CD8-positive, alpha-beta memory T cell (primary cell): ENCODE measurements around the gene PLCL2. TPM values are rescaled to one million over a fixed set of nuclear protein-coding genes. Genes with fewer than 3 reads are reported as not detected.

ENCODE experiments used
- CTCF ChIA-PET: fragments of 350-600 bp; sonication (Branson Sonifier 250); formaldehyde crosslinking; loops from one replicate; lab custom pipeline; 2021; ENCODE audit warnings: antibody characterized with exemption; lab: Charles Lee
- POLR2A ChIA-PET: fragments of 350-600 bp; sonication (Branson Sonifier 250); formaldehyde crosslinking; loops from one replicate; lab custom pipeline; 2021; ENCODE audit warnings: antibody characterized with exemption; lab: Charles Lee
- DNase-seq, 5 donors: peaks; one replicate each; pipeline versions ENCODE4 v3.0.0 to v3.0.0-alpha.2; 2020 to 2022; ENCODE audit warnings: mixed read lengths in 1 of 5
- H3K27ac ChIP-seq: one replicate; pipeline ENCODE4 v1.7.0; 2013; ENCODE audit warnings: low read depth, mild to moderate bottlenecking, low read length, moderate library complexity
- H3K27me3 ChIP-seq: 2 replicates; pipeline ENCODE4 v1.7.0; 2013; ENCODE audit warnings: low read length, mild to moderate bottlenecking; ENCODE audit not compliant: insufficient read depth, poor library complexity, severe bottlenecking
- H3K36me3 ChIP-seq: 2 replicates; pipeline ENCODE4 v1.7.0; 2013; ENCODE audit warnings: mild to moderate bottlenecking, low read length, moderate library complexity; ENCODE audit not compliant: insufficient read depth
- H3K4me1 ChIP-seq: 2 replicates; pipeline ENCODE4 v1.7.0; 2013; ENCODE audit warnings: mild to moderate bottlenecking, low read length, moderate library complexity; ENCODE audit not compliant: insufficient read depth
- H3K4me3 ChIP-seq: 2 replicates; pipeline ENCODE4 v1.7.0; 2013; ENCODE audit warnings: mild to moderate bottlenecking, low read length
- H3K9me3 ChIP-seq: 2 replicates; pipeline ENCODE4 v1.7.0; 2013; ENCODE audit warnings: mild to moderate bottlenecking, low read length
- H3K27ac Mint-ChIP-seq, 8 donors: one replicate each; pipeline ENCODE4 v1.8.0; 2020 to 2021; ENCODE audit warnings: mixed read lengths in 8 of 8, mild to moderate bottlenecking in 6 of 8, inconsistent platforms in 3 of 8, moderate library complexity in 3 of 8
- H3K27me3 Mint-ChIP-seq, 2 donors: one replicate each; pipeline ENCODE4 v1.8.0; 2020 to 2021; ENCODE audit warnings: mixed read lengths in 2 of 2, mild to moderate bottlenecking in 1 of 2, moderate library complexity in 1 of 2
- H3K36me3 Mint-ChIP-seq, 3 donors: one replicate each; pipeline ENCODE4 v1.8.0; 2020 to 2021; ENCODE audit warnings: mixed read lengths in 3 of 3, inconsistent platforms in 1 of 3, mild to moderate bottlenecking in 1 of 3
- H3K4me1 Mint-ChIP-seq, 3 donors: one replicate each; pipeline ENCODE4 v1.8.0; 2020 to 2021; ENCODE audit warnings: mixed read lengths in 3 of 3, inconsistent platforms in 1 of 3, mild to moderate bottlenecking in 1 of 3
- H3K4me3 Mint-ChIP-seq, 7 donors: one replicate each; pipeline ENCODE4 v1.8.0; 2020 to 2021; ENCODE audit warnings: mixed read lengths in 7 of 7, mild to moderate bottlenecking in 6 of 7, moderate library complexity in 4 of 7, inconsistent platforms in 2 of 7
- H3K9me3 Mint-ChIP-seq, 5 donors: one replicate each; pipeline ENCODE4 v1.8.0; 2020 to 2022; ENCODE audit warnings: mixed read lengths in 5 of 5, mild to moderate bottlenecking in 3 of 5, moderate library complexity in 2 of 5, inconsistent platforms in 1 of 5
- polyA plus RNA-seq: library from polyadenylated mRNA; unstranded; fragments of 300-500 nt; fragmentation: Illumina TruSeq; gene quantifications from one replicate; pipeline ENCODE4 v1.2.3, GENCODE V29; 2021
- total RNA-seq, 2 experiments: library from RNA; stranded (reverse); gene quantifications; one replicate each; pipeline ENCODE4 v1.2.3, GENCODE V29; 2021

Gene PLCL2
- total and polyA plus RNA-seq, 3 experiments from 2014 or later, result 22.2 to 94.9 (median 22.8) TPM

- ChIA-PET CTCF (no interaction called here), POLR2A (no interaction called here)
- Mint-ChIP-seq H3K27me3 (no peaks in the 10 kb centered on the region), H3K9me3 (no peaks in the 10 kb centered on the region), H3K4me1 (peaks cover 59 to 75% (median 74%) of the 10 kb centered on the region in 3 donors), H3K36me3 (no peaks in the 10 kb centered on the region), H3K27ac (peak overlapping the region in 4 of 8 donors; percentile 34 to 60 (median 52)), H3K4me3 (no peak overlapping the region)
- Histone ChIP-seq H3K4me3 (no peak overlapping the region), H3K27ac (no peak overlapping the region), H3K4me1 (peaks cover 58% of the 10 kb centered on the region), H3K36me3 (no peaks in the 10 kb centered on the region), H3K27me3 (no peaks in the 10 kb centered on the region), H3K9me3 (no peaks in the 10 kb centered on the region)
- no peak for DNase-seq
Measured at GRCh38 chr3:16848007-16848406, 36.7 kb upstream of the PLCL2 start.

GRCh38 chr3:16849229-16849628 lies 35.5 kb upstream of the PLCL2 start:
- no peaks in the 10 kb centered on the region for H3K9me3 Mint-ChIP-seq
- ChIA-PET POLR2A (interaction anchor here (0.7 to 1.4 kb wide), 3 partner anchors 35 to 1292 kb away, joined by 3 to 8 read pairs (median 3); partner anchors contain the start of gene PLCL2), CTCF (interaction anchor here (0.7 to 2.0 kb wide), 4 partner anchors 11 to 35 kb away, joined by 3 to 9 read pairs (median 4); partner anchors contain the start of gene PLCL2)
- peaks cover 45% of the 10 kb centered on the region for H3K4me1 ChIP-seq
- H3K27me3 ChIP-seq, result no peaks in the 10 kb centered on the region
- peak overlapping the region; percentile 66 to 82 (median 76) for H3K4me3 Mint-ChIP-seq
- H3K36me3 Mint-ChIP-seq, result no peaks in the 10 kb centered on the region
- H3K9me3 ChIP-seq, result no peaks in the 10 kb centered on the region
- peak overlapping the region; percentile 22 for H3K4me3 ChIP-seq
- H3K4me1 Mint-ChIP-seq, result peaks cover 46 to 63% (median 62%) of the 10 kb centered on the region in 3 donors
- H3K27ac ChIP-seq, result no peak overlapping the region
- H3K27ac Mint-ChIP-seq, result peak overlapping the region; percentile 43 to 92 (median 88)
- H3K36me3 ChIP-seq, result no peaks in the 10 kb centered on the region
- no peaks in the 10 kb centered on the region for H3K27me3 Mint-ChIP-seq
- DNase-seq, result peak; percentile 41 to 87 (median 64)

- H3K27ac ChIP-seq, result no peak overlapping the region
- Mint-ChIP-seq H3K4me3 (peak overlapping the region; percentile 66 to 82 (median 76)), H3K36me3 (peaks cover 0 to 3% (median 0%) of the 10 kb centered on the region in 3 donors), H3K27me3 (no peaks in the 10 kb centered on the region), H3K9me3 (no peaks in the 10 kb centered on the region), H3K4me1 (peaks cover 43 to 57% (median 56%) of the 10 kb centered on the region in 3 donors), H3K27ac (peak overlapping the region; percentile 43 to 92 (median 88))
- ChIA-PET POLR2A (interaction anchor here (0.7 to 1.4 kb wide), 3 partner anchors 35 to 1292 kb away, joined by 3 to 8 read pairs (median 3); partner anchors contain the start of gene PLCL2), CTCF (interaction anchor here (0.8 to 2.0 kb wide), 3 partner anchors 11 to 35 kb away, joined by 3 to 9 read pairs (median 4); partner anchors contain the start of gene PLCL2)
- H3K4me1 ChIP-seq, result peaks cover 40% of the 10 kb centered on the region
- H3K36me3 ChIP-seq, result no peaks in the 10 kb centered on the region
- H3K9me3 ChIP-seq, result no peaks in the 10 kb centered on the region
- H3K4me3 ChIP-seq, result peak overlapping the region; percentile 22
- no peaks in the 10 kb centered on the region for H3K27me3 ChIP-seq
- DNase-seq, result no peak
Measured at GRCh38 chr3:16849795-16850194, 35.0 kb upstream of the PLCL2 start.

GRCh38 chr3:16855497-16855896 lies 29.3 kb upstream of the PLCL2 start:
- Mint-ChIP-seq H3K36me3 (peaks cover 0 to 3% (median 0%) of the 10 kb centered on the region in 3 donors), H3K4me3 (no peak overlapping the region), H3K27me3 (peaks cover 2 to 3% of the 10 kb centered on the region in 2 donors), H3K27ac (no peak overlapping the region), H3K9me3 (no peaks in the 10 kb centered on the region), H3K4me1 (peaks cover 1 to 6% (median 3%) of the 10 kb centered on the region in 3 donors)
- Histone ChIP-seq H3K4me3 (no peak overlapping the region), H3K9me3 (no peaks in the 10 kb centered on the region), H3K36me3 (no peaks in the 10 kb centered on the region), H3K4me1 (no peaks in the 10 kb centered on the region), H3K27ac (no peak overlapping the region), H3K27me3 (no peaks in the 10 kb centered on the region)
- ChIA-PET POLR2A (no interaction called here), CTCF (no interaction called here)
- DNase-seq, result no peak

GRCh38 chr3:16860234-16860633 lies 24.5 kb upstream of the PLCL2 start:
- Mint-ChIP-seq H3K36me3 (no peaks in the 10 kb centered on the region), H3K4me1 (peaks cover 0 to 5% (median 3%) of the 10 kb centered on the region in 3 donors), H3K9me3 (peaks cover 0 to 2% (median 0%) of the 10 kb centered on the region in 5 donors), H3K27me3 (peaks cover 2 to 3% of the 10 kb centered on the region in 2 donors), H3K27ac (no peak overlapping the region), H3K4me3 (no peak overlapping the region)
- H3K27me3 ChIP-seq, result no peaks in the 10 kb centered on the region
- POLR2A ChIA-PET, result no interaction called here
- H3K36me3 ChIP-seq, result no peaks in the 10 kb centered on the region
- no peak overlapping the region for H3K27ac ChIP-seq
- H3K4me3 ChIP-seq, result no peak overlapping the region
- CTCF ChIA-PET, result interaction anchor here (1.4 to 1.7 kb wide), 2 partner anchors 10 to 31 kb away, joined by 3 to 4 read pairs; no protein-coding TSS in a partner anchor
- no peaks in the 10 kb centered on the region for H3K9me3 ChIP-seq
- DNase-seq, result no peak
- no peaks in the 10 kb centered on the region for H3K4me1 ChIP-seq

GRCh38 chr3:16861432-16861831 lies 23.3 kb upstream of the PLCL2 start:
- DNase-seq, result no peak
- Histone ChIP-seq H3K4me1 (peaks cover 3% of the 10 kb centered on the region), H3K36me3 (no peaks in the 10 kb centered on the region), H3K4me3 (no peak overlapping the region), H3K9me3 (no peaks in the 10 kb centered on the region), H3K27me3 (no peaks in the 10 kb centered on the region), H3K27ac (no peak overlapping the region)
- Mint-ChIP-seq H3K4me1 (peaks cover 4 to 9% (median 6%) of the 10 kb centered on the region in 3 donors), H3K9me3 (peaks cover 0 to 2% (median 0%) of the 10 kb centered on the region in 5 donors), H3K36me3 (no peaks in the 10 kb centered on the region), H3K27ac (no peak overlapping the region), H3K27me3 (peaks cover 2 to 6% of the 10 kb centered on the region in 2 donors), H3K4me3 (no peak overlapping the region)
- POLR2A ChIA-PET, result interaction anchor here (0.6 kb wide), 1 partner anchor 576 kb away, joined by 3 read pairs; no protein-coding TSS in a partner anchor
- CTCF ChIA-PET, result interaction anchor here (1.7 kb wide), 1 partner anchor 11 kb away, joined by 4 read pairs; no protein-coding TSS in a partner anchor

- H3K4me3 ChIP-seq, result no peak overlapping the region
- Mint-ChIP-seq H3K27me3 (peaks cover 0 to 7% of the 10 kb centered on the region in 2 donors), H3K36me3 (no peaks in the 10 kb centered on the region), H3K4me1 (peaks cover 12 to 14% (median 13%) of the 10 kb centered on the region in 3 donors), H3K9me3 (peaks cover 0 to 2% (median 0%) of the 10 kb centered on the region in 5 donors), H3K4me3 (no peak overlapping the region), H3K27ac (no peak overlapping the region)
- H3K36me3 ChIP-seq, result no peaks in the 10 kb centered on the region
- no peak for DNase-seq
- CTCF ChIA-PET, result no interaction called here
- H3K9me3 ChIP-seq, result no peaks in the 10 kb centered on the region
- H3K27me3 ChIP-seq, result no peaks in the 10 kb centered on the region
- H3K27ac ChIP-seq, result no peak overlapping the region
- POLR2A ChIA-PET, result no interaction called here
- peaks cover 10% of the 10 kb centered on the region for H3K4me1 ChIP-seq
Measured at GRCh38 chr3:16864610-16865313, 20.0 kb upstream of the PLCL2 start.

- H3K4me3 Mint-ChIP-seq, result no peak overlapping the region
- Histone ChIP-seq H3K27ac (no peak overlapping the region), H3K4me1 (peaks cover 10% of the 10 kb centered on the region), H3K4me3 (no peak overlapping the region), H3K27me3 (no peaks in the 10 kb centered on the region), H3K36me3 (no peaks in the 10 kb centered on the region), H3K9me3 (no peaks in the 10 kb centered on the region)
- peaks cover 0 to 2% (median 0%) of the 10 kb centered on the region in 5 donors for H3K9me3 Mint-ChIP-seq
- peaks cover 12 to 14% (median 13%) of the 10 kb centered on the region in 3 donors for H3K4me1 Mint-ChIP-seq
- peaks cover 2 to 7% of the 10 kb centered on the region in 2 donors for H3K27me3 Mint-ChIP-seq
- no peak overlapping the region for H3K27ac Mint-ChIP-seq
- no peaks in the 10 kb centered on the region for H3K36me3 Mint-ChIP-seq
- ChIA-PET CTCF (interaction anchor here (3.5 kb wide), 1 partner anchor 19 kb away, joined by 11 read pairs; the partner anchor contains the start of gene PLCL2), POLR2A (no interaction called here)
- no peak for DNase-seq
Measured at GRCh38 chr3:16865335-16865734, 19.4 kb upstream of the PLCL2 start.
